Parathyroid adenoma (tissue), 2 donors: Measurements from ENCODE around the gene HYLS1.

Experiments used
- H2AFZ ChIP-seq: fragments of 300-600 bp; sonication (generic); one replicate; pipeline ENCODE4 v1.7.0; 2017; ENCODE audit warnings: antibody characterized with exemption, mild to moderate bottlenecking
- H3K27ac ChIP-seq: fragments of 300-600 bp; sonication (generic); one replicate; pipeline ENCODE4 v1.7.0; 2017
- H3K27me3 ChIP-seq: fragments of 300-600 bp; sonication (generic); one replicate; pipeline ENCODE4 v1.7.0; 2017; ENCODE audit warnings: low read length; ENCODE audit not compliant: control insufficient read depth, insufficient read depth
- H3K36me3 ChIP-seq: fragments of 300-600 bp; sonication (generic); one replicate; pipeline ENCODE4 v1.7.0; 2017; ENCODE audit warnings: low read length; ENCODE audit not compliant: control insufficient read depth, insufficient read depth
- H3K4me1 ChIP-seq: fragments of 300-600 bp; sonication (generic); one replicate; pipeline ENCODE4 v1.7.0; 2017; ENCODE audit warnings: control low read depth
- H3K4me2 ChIP-seq: fragments of 300-600 bp; sonication (generic); one replicate; pipeline ENCODE4 v1.7.0; 2017; ENCODE audit warnings: low read length
- H3K4me3 ChIP-seq: fragments of 300-600 bp; sonication (generic); one replicate; pipeline ENCODE4 v1.7.0; 2017; ENCODE audit warnings: low read depth, low read length
- H3K79me2 ChIP-seq: fragments of 300-600 bp; sonication (generic); one replicate; pipeline ENCODE4 v1.7.0; 2017; ENCODE audit warnings: control low read depth
- H3K9ac ChIP-seq: fragments of 300-600 bp; sonication (generic); one replicate; pipeline ENCODE4 v1.7.0; 2017; ENCODE audit warnings: mild to moderate bottlenecking
- H3K9me3 ChIP-seq: fragments of 300-600 bp; sonication (generic); one replicate; pipeline ENCODE4 v1.7.0; 2017; ENCODE audit warnings: low read length; ENCODE audit not compliant: control insufficient read depth
- TF ChIP-seq, protein P1 (sequence below): fragments of 300-600 bp; sonication (generic); IDR thresholded peaks from one replicate; pipeline ENCODE4 v1.7.0; 2017; ENCODE audit warnings: antibody characterized with exemption, mild to moderate bottlenecking
- donor health status: primary hyperparathyroidism.

Gene HYLS1

DNA sequence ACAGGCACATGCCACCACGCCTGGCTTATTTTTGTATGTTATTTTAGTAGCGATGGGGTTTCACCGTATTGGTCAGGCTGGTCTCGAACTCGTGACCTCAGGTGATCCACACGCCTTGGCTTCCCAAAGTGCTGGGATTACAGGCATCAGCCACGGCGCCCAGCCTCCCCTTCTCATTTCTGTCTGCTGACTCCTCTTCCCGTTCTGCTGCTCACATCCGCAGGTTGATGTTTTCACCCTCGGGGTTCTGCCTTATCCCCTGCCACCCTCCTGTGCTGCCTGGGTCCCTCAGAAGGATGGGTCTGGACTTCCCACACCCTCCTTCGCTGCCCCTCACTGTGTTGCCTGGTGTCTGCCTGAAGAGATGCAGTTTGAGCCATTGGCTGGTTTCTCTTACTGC is 39.2 kb downstream of the HYLS1 start:
- Histone ChIP-seq H3K9ac (no peak overlapping the region), H3K36me3 (no peaks in the 10 kb centered on the region), H3K27ac (no peak overlapping the region), H3K4me1 (no peaks in the 10 kb centered on the region), H2AFZ (no peak overlapping the region), H3K27me3 (no peaks in the 10 kb centered on the region), H3K79me2 (no peaks in the 10 kb centered on the region), H3K4me3 (no peak overlapping the region), H3K9me3 (no peaks in the 10 kb centered on the region), H3K4me2 (no peak overlapping the region)
- TF ChIP-seq, protein P1, sequence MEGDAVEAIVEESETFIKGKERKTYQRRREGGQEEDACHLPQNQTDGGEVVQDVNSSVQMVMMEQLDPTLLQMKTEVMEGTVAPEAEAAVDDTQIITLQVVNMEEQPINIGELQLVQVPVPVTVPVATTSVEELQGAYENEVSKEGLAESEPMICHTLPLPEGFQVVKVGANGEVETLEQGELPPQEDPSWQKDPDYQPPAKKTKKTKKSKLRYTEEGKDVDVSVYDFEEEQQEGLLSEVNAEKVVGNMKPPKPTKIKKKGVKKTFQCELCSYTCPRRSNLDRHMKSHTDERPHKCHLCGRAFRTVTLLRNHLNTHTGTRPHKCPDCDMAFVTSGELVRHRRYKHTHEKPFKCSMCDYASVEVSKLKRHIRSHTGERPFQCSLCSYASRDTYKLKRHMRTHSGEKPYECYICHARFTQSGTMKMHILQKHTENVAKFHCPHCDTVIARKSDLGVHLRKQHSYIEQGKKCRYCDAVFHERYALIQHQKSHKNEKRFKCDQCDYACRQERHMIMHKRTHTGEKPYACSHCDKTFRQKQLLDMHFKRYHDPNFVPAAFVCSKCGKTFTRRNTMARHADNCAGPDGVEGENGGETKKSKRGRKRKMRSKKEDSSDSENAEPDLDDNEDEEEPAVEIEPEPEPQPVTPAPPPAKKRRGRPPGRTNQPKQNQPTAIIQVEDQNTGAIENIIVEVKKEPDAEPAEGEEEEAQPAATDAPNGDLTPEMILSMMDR: no peak

DNA sequence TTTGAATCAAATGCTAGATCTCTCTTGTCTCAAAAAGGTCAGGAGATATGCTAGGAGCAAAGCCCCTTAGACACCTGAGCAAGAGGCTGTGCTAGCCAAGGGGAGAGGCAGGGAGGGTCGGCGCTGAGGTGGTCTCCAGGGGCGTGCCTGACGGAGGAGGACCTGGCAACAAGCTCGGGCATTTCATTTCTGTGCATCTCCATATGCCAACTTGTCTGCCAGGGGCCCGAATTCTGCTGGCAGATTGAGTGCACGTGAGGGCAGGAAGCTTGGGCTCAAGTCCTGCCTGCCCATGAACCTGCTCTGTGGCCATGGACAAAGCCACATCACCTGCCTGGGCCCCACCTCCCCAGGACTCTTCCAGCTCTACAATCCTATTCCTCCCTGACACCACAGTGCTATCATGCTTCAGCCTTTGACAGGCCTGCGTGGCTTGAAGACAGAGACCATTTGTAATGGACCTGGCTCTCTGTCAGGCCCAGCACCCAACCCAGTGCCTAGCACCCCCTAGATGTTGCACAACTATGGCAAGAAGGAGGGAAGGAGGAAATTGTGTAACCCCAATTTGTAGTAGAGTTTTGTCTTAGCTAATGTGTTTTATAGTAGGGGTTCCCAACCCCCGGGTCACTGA is 42.1 kb downstream of the HYLS1 start:
- no peaks in the 10 kb centered on the region for H3K36me3 ChIP-seq
- H3K4me2 ChIP-seq: no peak overlapping the region
- H3K9me3 ChIP-seq: no peaks in the 10 kb centered on the region
- no peak overlapping the region for H3K4me3 ChIP-seq
- no peaks in the 10 kb centered on the region for H3K4me1 ChIP-seq
- TF ChIP-seq, protein P1: no peak
- no peaks in the 10 kb centered on the region for H3K27me3 ChIP-seq
- no peak overlapping the region for H2AFZ ChIP-seq
- H3K9ac ChIP-seq: no peak overlapping the region
- H3K79me2 ChIP-seq: no peaks in the 10 kb centered on the region
- no peak overlapping the region for H3K27ac ChIP-seq

DNA sequence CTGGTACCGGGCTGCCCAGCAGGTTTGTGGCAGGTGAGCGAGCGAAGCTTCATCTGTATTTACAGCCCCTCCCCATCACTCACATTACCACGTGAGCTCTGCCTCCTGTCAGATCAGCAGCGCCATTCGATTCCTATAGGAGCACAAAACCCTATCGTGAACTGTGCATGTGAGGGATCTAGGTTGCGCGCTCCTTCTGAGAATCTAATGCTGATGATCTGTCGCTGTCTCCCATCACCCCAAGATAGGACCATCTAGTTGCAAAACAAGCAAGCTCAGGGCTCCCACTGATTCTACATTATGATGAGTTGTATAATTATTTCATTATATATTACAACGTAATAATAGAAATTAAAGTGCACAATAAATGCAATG is 42.6 kb downstream of the HYLS1 start:
- Histone ChIP-seq H3K4me3 (no peak overlapping the region), H2AFZ (no peak overlapping the region), H3K4me2 (no peak overlapping the region), H3K27me3 (no peaks in the 10 kb centered on the region), H3K9ac (no peak overlapping the region), H3K79me2 (no peaks in the 10 kb centered on the region), H3K9me3 (no peaks in the 10 kb centered on the region), H3K27ac (no peak overlapping the region), H3K4me1 (no peaks in the 10 kb centered on the region), H3K36me3 (no peaks in the 10 kb centered on the region)
- TF ChIP-seq, protein P1: no peak

DNA sequence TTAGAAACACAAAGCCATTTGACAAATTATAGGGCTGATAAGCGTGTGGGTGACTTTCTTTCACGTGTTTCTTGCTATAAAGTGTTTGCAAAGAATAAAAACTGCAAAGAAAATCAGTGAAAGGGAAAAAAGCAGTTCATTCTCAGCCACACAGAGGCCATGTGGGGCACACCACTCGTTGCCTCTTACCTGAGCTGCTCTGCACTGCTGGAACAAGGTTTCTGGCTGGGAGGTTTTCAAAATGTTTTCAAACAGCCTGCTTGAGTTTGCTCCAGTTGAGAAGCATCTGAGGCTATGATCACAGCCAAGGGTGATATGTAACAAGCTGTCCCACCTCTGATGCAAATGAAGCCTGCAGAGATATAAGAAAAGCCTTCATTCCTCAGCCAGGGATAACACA is 43.6 kb downstream of the HYLS1 start:
- Histone ChIP-seq H3K4me1 (no peaks in the 10 kb centered on the region), H3K9ac (no peak overlapping the region), H3K27me3 (no peaks in the 10 kb centered on the region), H3K36me3 (no peaks in the 10 kb centered on the region), H3K9me3 (no peaks in the 10 kb centered on the region), H3K27ac (no peak overlapping the region), H3K4me3 (no peak overlapping the region), H2AFZ (no peak overlapping the region), H3K4me2 (no peak overlapping the region), H3K79me2 (no peaks in the 10 kb centered on the region)
- TF ChIP-seq, protein P1: no peak

DNA sequence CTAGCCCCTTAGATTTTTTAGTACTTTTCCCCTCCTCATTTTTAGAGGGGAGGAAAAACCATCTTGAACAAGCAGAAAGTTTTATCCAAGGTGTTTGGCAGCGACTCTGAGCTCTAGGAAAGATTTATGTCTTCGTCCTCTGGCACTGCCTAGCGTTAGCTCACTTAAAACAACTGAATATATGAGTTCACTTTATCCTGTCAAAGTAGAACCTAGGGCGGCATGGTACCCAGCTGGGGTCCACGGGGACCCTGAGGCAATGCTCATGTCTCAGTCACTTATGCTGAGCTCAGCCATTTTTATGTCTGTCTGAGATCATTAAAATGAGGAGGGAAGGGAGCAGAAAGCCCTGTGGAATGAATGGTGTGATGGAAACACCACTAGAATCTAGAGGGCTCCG is 44.2 kb downstream of the HYLS1 start:
- Histone ChIP-seq H3K36me3 (no peaks in the 10 kb centered on the region), H3K4me3 (no peak overlapping the region), H3K4me2 (no peak overlapping the region), H3K9me3 (no peaks in the 10 kb centered on the region), H3K27me3 (no peaks in the 10 kb centered on the region), H3K27ac (no peak overlapping the region), H3K4me1 (no peaks in the 10 kb centered on the region), H3K9ac (no peak overlapping the region), H3K79me2 (no peaks in the 10 kb centered on the region), H2AFZ (no peak overlapping the region)
- TF ChIP-seq, protein P1: no peak
